K562 (cell line): ENCODE results near the gene APBA2. TPM values are rescaled to one million over a fixed set of nuclear protein-coding genes. Genes with fewer than 3 reads are reported as not detected.

Experiments
- CEBPB ChIP-seq: fragments of 450-650 bp; IDR thresholded peaks from 2 replicates; pipeline ENCODE4 v1.6.1; 2016; ENCODE audit warnings: missing genetic modification characterization, missing compliant biosample characterization
- CXXC5 ChIP-seq: fragments of 250-450 bp; sonication (Bioruptor Pico); IDR thresholded peaks from 2 replicates; pipeline ENCODE4 v1.8.0; 2022; ENCODE audit warnings: inconsistent platforms, mild to moderate bottlenecking, moderate library complexity
- DMBX1 ChIP-seq: fragments of 250-450 bp; sonication (Bioruptor Pico); IDR thresholded peaks from 2 replicates; pipeline ENCODE4 v1.8.0; 2022; ENCODE audit warnings: inconsistent platforms, mild to moderate bottlenecking, moderate library complexity, borderline replicate concordance
- DPF2 ChIP-seq: fragments of 450-650 bp; IDR thresholded peaks from 2 replicates; pipeline ENCODE4 v1.6.1; 2016
- EP300 ChIP-seq: IDR thresholded peaks from 2 replicates; pipeline ENCODE4 v1.6.1; 2012; ENCODE audit warnings: low read length, improper control_type of control experiment
- GATA2 ChIP-seq: sonication (generic); formaldehyde crosslinking; IDR thresholded peaks from 2 replicates; pipeline ENCODE4 v1.4.0; 2020; ENCODE audit warnings: mild to moderate bottlenecking, missing genetic modification reagents
- KLF16 ChIP-seq: IDR thresholded peaks from 2 replicates; pipeline ENCODE4 v1.6.1; 2016; ENCODE audit warnings: antibody characterized with exemption
- MYNN ChIP-seq, 2 experiments: sonication (generic); formaldehyde crosslinking in 1 of 2; IDR thresholded peaks; 2 replicates each; pipeline versions ENCODE4 v1.5.0 to v1.6.1; 2016 to 2020; ENCODE audit warnings: antibody characterized with exemption in 1 of 2, missing genetic modification reagents in 1 of 2
- NONO ChIP-seq, 2 experiments: fragments of 200-400 bp in 1 of 2; fragments of 450-650 bp in 1 of 2; formaldehyde crosslinking in 1 of 2; IDR thresholded peaks; 2 replicates each; pipeline ENCODE4 v1.6.1; 2017; ENCODE audit warnings: low read depth in 2 of 2, mild to moderate bottlenecking in 2 of 2, moderate library complexity in 2 of 2, low read length in 1 of 2
- RAD21 ChIP-seq, 2 experiments: fragments of 250-450 bp in 1 of 2; fragments of 450-650 bp in 1 of 2; sonication (Bioruptor Pico) in 1 of 2; formaldehyde crosslinking in 1 of 2; IDR thresholded peaks in 1 of 2; conservative IDR thresholded peaks in 1 of 2; 2 replicates each; pipeline versions ENCODE4 v1.4.0 to v1.8.0; 2020 to 2022; ENCODE audit warnings: mild to moderate bottlenecking in 2 of 2, moderate library complexity in 1 of 2
- RCOR1 ChIP-seq, 2 experiments: IDR thresholded peaks; 2 replicates each; pipeline ENCODE4 v1.6.1; 2012; ENCODE audit warnings: low read depth in 2 of 2, low read length in 2 of 2, borderline replicate concordance in 1 of 2, improper control_type of control experiment in 1 of 2
- RNF2 ChIP-seq: sonication (generic); IDR thresholded peaks from 2 replicates; pipeline ENCODE4 v1.6.1; 2016
- TAL1 ChIP-seq: fragments of 450-650 bp; IDR thresholded peaks from 2 replicates; pipeline ENCODE4 v1.6.1; 2016; ENCODE audit warnings: mild to moderate bottlenecking
- ZNF41 ChIP-seq: fragments of 250-450 bp; sonication (Bioruptor Pico); conservative IDR thresholded peaks from 2 replicates; pipeline ENCODE4 v1.4.0; 2020; ENCODE audit warnings: mild to moderate bottlenecking
- polyA plus RNA-seq, 8 experiments: library from polyadenylated mRNA; depleted of rRNA in 4 of 8; stranded (reverse) in 5 of 8; unstranded in 3 of 8; fragments of >200 nt; fragmentation: Nextera tagmentation in 2 of 8; fragmentation: Illumina TruSeq in 1 of 8; extraction: Ambion mirVana in 2 of 8; extraction: Trizol in 1 of 8; gene quantifications; 2 replicates each; pipeline versions ENCODE4 v1.2.1 to v1.2.3, GENCODE V29; 2011 to 2014; ENCODE audit warnings: inconsistent platforms in 1 of 8, missing spikeins in 1 of 8
- total RNA-seq, 7 experiments: library from RNA; depleted of rRNA in 6 of 7; stranded (reverse); fragments of >200 nt in 6 of 7; fragmentation: Illumina TruSeq in 2 of 7; extraction: Trizol in 2 of 7; gene quantifications; 2 replicates each; pipeline versions ENCODE4 v1.2.1 to v1.2.3, GENCODE V29; 2011 to 2021; ENCODE audit warnings: low replicate concordance in 1 of 7
- TF ChIP-seq, protein P1 (sequence below): fragments of 450-650 bp; IDR thresholded peaks from 2 replicates; pipeline ENCODE4 v1.6.1; 2017; ENCODE audit warnings: antibody characterized with exemption, mild to moderate bottlenecking
- TF ChIP-seq, protein P2 (sequence below), 3 experiments: IDR thresholded peaks in 2 of 3; conservative IDR thresholded peaks in 1 of 3; 2 replicates each; pipeline ENCODE4 v1.5.1; 2011 to 2012; ENCODE audit warnings: low read length in 3 of 3, mild to moderate bottlenecking in 3 of 3, control low read depth in 2 of 3, improper control_type of control experiment in 1 of 3, inconsistent platforms in 1 of 3, low read depth in 1 of 3, mixed read lengths in 1 of 3, moderate library complexity in 1 of 3; ENCODE audit not compliant: insufficient read depth in 2 of 3
- TF ChIP-seq, protein P3 (sequence below): fragments of 250-450 bp; sonication (Bioruptor Pico); IDR thresholded peaks from 2 replicates; pipeline ENCODE4 v1.4.0; 2020

APBA2 gene
- total and polyA plus RNA-seq, 9 of the 15 experiments (the other 6 are each of a cell fraction or from before 2014, with no cell fraction given): 0.24 to 40.9 (median 25.2) TPM

DNA sequence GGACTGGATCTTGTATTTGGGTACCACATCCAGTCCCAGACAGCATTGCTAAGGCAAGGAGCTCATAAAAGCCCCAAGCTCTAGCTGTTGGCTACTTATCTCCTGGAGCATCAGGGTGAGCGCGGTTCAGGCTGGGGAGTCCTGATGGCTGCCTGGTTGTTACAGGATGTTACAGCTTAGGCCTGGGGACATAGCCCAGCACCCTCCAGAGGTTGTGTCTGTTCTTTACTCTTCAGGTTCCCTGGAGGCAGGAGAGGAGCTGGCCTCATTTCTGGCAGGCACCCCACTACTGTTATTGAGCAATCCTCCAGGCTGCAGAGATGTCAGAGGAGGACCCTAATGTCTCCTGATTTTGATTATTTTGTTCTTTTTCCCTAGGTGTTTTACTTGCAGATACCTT, 26.6 kb downstream of the APBA2 start (continued):
- TF ChIP-seq, protein P1, sequence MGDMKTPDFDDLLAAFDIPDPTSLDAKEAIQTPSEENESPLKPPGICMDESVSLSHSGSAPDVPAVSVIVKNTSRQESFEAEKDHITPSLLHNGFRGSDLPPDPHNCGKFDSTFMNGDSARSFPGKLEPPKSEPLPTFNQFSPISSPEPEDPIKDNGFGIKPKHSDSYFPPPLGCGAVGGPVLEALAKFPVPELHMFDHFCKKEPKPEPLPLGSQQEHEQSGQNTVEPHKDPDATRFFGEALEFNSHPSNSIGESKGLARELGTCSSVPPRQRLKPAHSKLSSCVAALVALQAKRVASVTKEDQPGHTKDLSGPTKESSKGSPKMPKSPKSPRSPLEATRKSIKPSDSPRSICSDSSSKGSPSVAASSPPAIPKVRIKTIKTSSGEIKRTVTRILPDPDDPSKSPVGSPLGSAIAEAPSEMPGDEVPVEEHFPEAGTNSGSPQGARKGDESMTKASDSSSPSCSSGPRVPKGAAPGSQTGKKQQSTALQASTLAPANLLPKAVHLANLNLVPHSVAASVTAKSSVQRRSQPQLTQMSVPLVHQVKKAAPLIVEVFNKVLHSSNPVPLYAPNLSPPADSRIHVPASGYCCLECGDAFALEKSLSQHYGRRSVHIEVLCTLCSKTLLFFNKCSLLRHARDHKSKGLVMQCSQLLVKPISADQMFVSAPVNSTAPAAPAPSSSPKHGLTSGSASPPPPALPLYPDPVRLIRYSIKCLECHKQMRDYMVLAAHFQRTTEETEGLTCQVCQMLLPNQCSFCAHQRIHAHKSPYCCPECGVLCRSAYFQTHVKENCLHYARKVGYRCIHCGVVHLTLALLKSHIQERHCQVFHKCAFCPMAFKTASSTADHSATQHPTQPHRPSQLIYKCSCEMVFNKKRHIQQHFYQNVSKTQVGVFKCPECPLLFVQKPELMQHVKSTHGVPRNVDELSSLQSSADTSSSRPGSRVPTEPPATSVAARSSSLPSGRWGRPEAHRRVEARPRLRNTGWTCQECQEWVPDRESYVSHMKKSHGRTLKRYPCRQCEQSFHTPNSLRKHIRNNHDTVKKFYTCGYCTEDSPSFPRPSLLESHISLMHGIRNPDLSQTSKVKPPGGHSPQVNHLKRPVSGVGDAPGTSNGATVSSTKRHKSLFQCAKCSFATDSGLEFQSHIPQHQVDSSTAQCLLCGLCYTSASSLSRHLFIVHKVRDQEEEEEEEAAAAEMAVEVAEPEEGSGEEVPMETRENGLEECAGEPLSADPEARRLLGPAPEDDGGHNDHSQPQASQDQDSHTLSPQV: peak; percentile 32; the same call in 1 of the 2 replicates
- TF ChIP-seq CEBPB (tag) (peak; percentile 87), NONO (IDR thresholded peaks at IDR 0.05; ENCODE audit: low read depth in 2 of 2, low read length in 1 of 2) (no peak), GATA2 (CRISPR knock-in tag) (peak; percentile 91), KLF16 (peak; percentile 49; the same call in 1 of the 2 replicates), DPF2 (peak; percentile 20; the same call in 1 of the 2 replicates), TAL1 (peak; percentile 31; the same call in 1 of the 2 replicates), DMBX1 (peak; percentile 68; the same call in 1 of the 2 replicates), RNF2 (peak; percentile 36; the same call in 1 of the 2 replicates), EP300 (peak; percentile 64), CXXC5 (CRISPR knock-in tag) (peak; percentile 34), RCOR1 (IDR thresholded peaks at IDR 0.05; ENCODE audit: borderline replicate concordance in 1 of 2, low read depth in 2 of 2, low read length in 2 of 2) (peak in 1 of 2 experiments; percentile 87; a peak in 2 of 4 replicates), MYNN (IDR thresholded peaks at IDR 0.05) (peak; percentile 51; the same call in 1 of the 2 replicates), MYNN (CRISPR knock-in tag; IDR thresholded peaks at IDR 0.05) (no peak), RAD21 (CRISPR knock-in tag; conservative IDR thresholded peaks at IDR 0.05 in 1 of 2, IDR thresholded peaks at IDR 0.05 in 1 of 2) (peak in 1 of 2 experiments; percentile 23; a peak in 1 of 4 replicates), ZNF41 (CRISPR knock-in tag) (no peak)
- TF ChIP-seq, protein P2, sequence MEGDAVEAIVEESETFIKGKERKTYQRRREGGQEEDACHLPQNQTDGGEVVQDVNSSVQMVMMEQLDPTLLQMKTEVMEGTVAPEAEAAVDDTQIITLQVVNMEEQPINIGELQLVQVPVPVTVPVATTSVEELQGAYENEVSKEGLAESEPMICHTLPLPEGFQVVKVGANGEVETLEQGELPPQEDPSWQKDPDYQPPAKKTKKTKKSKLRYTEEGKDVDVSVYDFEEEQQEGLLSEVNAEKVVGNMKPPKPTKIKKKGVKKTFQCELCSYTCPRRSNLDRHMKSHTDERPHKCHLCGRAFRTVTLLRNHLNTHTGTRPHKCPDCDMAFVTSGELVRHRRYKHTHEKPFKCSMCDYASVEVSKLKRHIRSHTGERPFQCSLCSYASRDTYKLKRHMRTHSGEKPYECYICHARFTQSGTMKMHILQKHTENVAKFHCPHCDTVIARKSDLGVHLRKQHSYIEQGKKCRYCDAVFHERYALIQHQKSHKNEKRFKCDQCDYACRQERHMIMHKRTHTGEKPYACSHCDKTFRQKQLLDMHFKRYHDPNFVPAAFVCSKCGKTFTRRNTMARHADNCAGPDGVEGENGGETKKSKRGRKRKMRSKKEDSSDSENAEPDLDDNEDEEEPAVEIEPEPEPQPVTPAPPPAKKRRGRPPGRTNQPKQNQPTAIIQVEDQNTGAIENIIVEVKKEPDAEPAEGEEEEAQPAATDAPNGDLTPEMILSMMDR (IDR thresholded peaks at IDR 0.05 in 2 of 3, conservative IDR thresholded peaks at IDR 0.05 in 1 of 3; ENCODE audit: insufficient read depth in 2 of 3, low read depth in 1 of 3, low read length in 3 of 3): peak in 1 of 3 experiments; percentile 18; a peak in 2 of 6 replicates
- TF ChIP-seq, protein P3, sequence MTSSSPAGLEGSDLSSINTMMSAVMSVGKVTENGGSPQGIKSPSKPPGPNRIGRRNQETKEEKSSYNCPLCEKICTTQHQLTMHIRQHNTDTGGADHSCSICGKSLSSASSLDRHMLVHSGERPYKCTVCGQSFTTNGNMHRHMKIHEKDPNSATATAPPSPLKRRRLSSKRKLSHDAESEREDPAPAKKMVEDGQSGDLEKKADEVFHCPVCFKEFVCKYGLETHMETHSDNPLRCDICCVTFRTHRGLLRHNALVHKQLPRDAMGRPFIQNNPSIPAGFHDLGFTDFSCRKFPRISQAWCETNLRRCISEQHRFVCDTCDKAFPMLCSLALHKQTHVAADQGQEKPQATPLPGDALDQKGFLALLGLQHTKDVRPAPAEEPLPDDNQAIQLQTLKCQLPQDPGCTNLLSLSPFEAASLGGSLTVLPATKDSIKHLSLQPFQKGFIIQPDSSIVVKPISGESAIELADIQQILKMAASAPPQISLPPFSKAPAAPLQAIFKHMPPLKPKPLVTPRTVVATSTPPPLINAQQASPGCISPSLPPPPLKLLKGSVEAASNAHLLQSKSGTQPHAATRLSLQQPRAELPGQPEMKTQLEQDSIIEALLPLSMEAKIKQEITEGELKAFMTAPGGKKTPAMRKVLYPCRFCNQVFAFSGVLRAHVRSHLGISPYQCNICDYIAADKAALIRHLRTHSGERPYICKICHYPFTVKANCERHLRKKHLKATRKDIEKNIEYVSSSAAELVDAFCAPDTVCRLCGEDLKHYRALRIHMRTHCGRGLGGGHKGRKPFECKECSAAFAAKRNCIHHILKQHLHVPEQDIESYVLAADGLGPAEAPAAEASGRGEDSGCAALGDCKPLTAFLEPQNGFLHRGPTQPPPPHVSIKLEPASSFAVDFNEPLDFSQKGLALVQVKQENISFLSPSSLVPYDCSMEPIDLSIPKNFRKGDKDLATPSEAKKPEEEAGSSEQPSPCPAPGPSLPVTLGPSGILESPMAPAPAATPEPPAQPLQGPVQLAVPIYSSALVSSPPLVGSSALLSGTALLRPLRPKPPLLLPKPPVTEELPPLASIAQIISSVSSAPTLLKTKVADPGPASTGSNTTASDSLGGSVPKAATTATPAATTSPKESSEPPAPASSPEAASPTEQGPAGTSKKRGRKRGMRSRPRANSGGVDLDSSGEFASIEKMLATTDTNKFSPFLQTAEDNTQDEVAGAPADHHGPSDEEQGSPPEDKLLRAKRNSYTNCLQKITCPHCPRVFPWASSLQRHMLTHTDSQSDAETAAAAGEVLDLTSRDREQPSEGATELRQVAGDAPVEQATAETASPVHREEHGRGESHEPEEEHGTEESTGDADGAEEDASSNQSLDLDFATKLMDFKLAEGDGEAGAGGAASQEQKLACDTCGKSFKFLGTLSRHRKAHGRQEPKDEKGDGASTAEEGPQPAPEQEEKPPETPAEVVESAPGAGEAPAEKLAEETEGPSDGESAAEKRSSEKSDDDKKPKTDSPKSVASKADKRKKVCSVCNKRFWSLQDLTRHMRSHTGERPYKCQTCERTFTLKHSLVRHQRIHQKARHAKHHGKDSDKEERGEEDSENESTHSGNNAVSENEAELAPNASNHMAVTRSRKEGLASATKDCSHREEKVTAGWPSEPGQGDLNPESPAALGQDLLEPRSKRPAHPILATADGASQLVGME (CRISPR knock-in tag): peak; percentile 75; the same call in 1 of the 2 replicates
